Stimulated activated CD4-positive, alpha-beta T cell treated with anti-CD3 and anti-CD28 coated beads, Interleukin-15, amount 100 ng/mL, for 48 hours (primary cell): ENCODE data around the gene CCT6B.
"Not testable (repeated sequence)": the region's sequence is repeated elsewhere in the genome, so short reads cannot be mapped to it uniquely, and the experiment has no call there.

Experiments
- DNase-seq, 2 donors: peaks; one replicate each; pipeline ENCODE4 v3.0.0-alpha.2; 2020; ENCODE audit warnings: low read depth in 2 of 2

The CCT6B gene

GRCh38 chr17:34980681-34981537 is 19.6 kb upstream of the CCT6B start:
- peak; percentile 39 to 57 for DNase-seq

GRCh38 chr17:34980353-34980680 is 19.1 kb upstream of the CCT6B start, which contains the start of gene LIG3:
Gene LIG3, plus strand, starts transcription at chr17:34980512. Its CDS starts 2,494 bp downstream, at chr17:34983006.
- peak; percentile 88 to 93 for DNase-seq

- DNase-seq = no peak
These were observed 18.5 kb upstream of the CCT6B start for GRCh38 chr17:34979650-34980352.

GRCh38 chr17:34979153-34979552 is 17.9 kb upstream of the CCT6B start:
- no peak for DNase-seq

- no peak for DNase-seq
These were observed 13.8 kb upstream of the CCT6B start for GRCh38 chr17:34974794-34975785.

GRCh38 chr17:34974179-34974578 is 12.9 kb upstream of the CCT6B start:
- DNase-seq = no peak

GRCh38 chr17:34958438-34958837 is 2.8 kb downstream of the CCT6B start:
- no peak for DNase-seq

GRCh38 chr17:34950780-34951179 is 10.5 kb downstream of the CCT6B start:
- not testable (repeated sequence) for DNase-seq

GRCh38 chr17:34930283-34930682 is 31.0 kb downstream of the CCT6B start:
- DNase-seq = no peak

GRCh38 chr17:34926661-34927060 is 34.6 kb downstream of the CCT6B start:
- no peak for DNase-seq

- no peak for DNase-seq
These were observed 40.6 kb downstream of the CCT6B start for GRCh38 chr17:34920676-34921075.

GRCh38 chr17:34917381-34917780 is 43.9 kb downstream of the CCT6B start:
- no peak for DNase-seq

GRCh38 chr17:34916120-34916519 is 45.1 kb downstream of the CCT6B start:
- DNase-seq = no peak

GRCh38 chr17:34913001-34913400 is 48.3 kb downstream of the CCT6B start:
- DNase-seq = no peak

GRCh38 chr17:34909040-34909439 is 52.2 kb downstream of the CCT6B start:
- DNase-seq = no peak

GRCh38 chr17:34902831-34903547 is 58.3 kb downstream of the CCT6B start:
- DNase-seq = no peak

- DNase-seq = no peak
These were observed 61.5 kb downstream of the CCT6B start for GRCh38 chr17:34899643-34900291.

- DNase-seq = no peak
These were observed 65.9 kb downstream of the CCT6B start for GRCh38 chr17:34895383-34895782.

GRCh38 chr17:34894964-34895363 is 66.3 kb downstream of the CCT6B start:
- no peak for DNase-seq

- DNase-seq = no peak
These were observed 68.6 kb downstream of the CCT6B start for GRCh38 chr17:34892461-34893249.
